Stomach (tissue), 4 donors: ENCODE measurements around the gene SORCS2.

Experiments used
- CTCF ChIP-seq, 7 experiments: fragments of 450-650 bp in 4 of 7; fragments of 200-600 bp in 3 of 7; sonication (generic) in 3 of 7; IDR thresholded peaks; one replicate each; pipeline ENCODE4 v1.5.1; 2016 to 2019; ENCODE audit warnings: antibody characterized with exemption in 7 of 7, control low read depth in 2 of 7, mild to moderate bottlenecking in 1 of 7
- POLR2A ChIP-seq, 4 donors: fragments of 450-650 bp; IDR thresholded peaks; one replicate each; pipeline ENCODE4 v1.6.1; 2016; ENCODE audit warnings: antibody characterized with exemption in 4 of 4, control low read depth in 2 of 4, mild to moderate bottlenecking in 1 of 4, moderate library complexity in 1 of 4
- POLR2AphosphoS5 ChIP-seq, 3 donors: sonication (generic); formaldehyde crosslinking; IDR thresholded peaks; one replicate each; pipeline ENCODE4 v1.6.1; 2016; ENCODE audit warnings: antibody characterized with exemption in 3 of 3

DNA sequence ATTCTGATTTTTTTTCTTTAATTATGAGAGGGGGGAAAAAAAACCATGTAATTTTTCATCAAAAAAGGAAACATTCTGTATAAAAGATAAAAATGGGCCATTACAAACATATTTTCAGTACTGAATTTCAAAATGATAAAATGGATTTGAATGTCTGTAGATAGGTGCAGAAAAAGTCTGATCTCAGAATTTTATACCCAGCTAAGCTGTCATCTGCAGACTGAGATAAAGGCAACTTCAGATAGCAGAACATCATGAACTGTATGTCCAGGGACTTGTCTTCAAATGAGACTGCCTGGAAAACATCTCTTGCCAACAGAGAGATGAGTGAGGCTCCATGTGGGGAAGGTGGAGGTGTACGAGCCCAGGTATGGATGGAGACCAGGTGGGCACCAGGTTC is 360.9 kb downstream of the SORCS2 start:
- TF ChIP-seq CTCF (IDR thresholded peaks at IDR 0.05) (no peak), POLR2A (IDR thresholded peaks at IDR 0.05) (no peak), POLR2AphosphoS5 (IDR thresholded peaks at IDR 0.05) (no peak)
